HG02938 (cell line): ENCODE results near the gene TIMD4.
"Not testable (repeated sequence)": the region's sequence is repeated elsewhere in the genome, so short reads cannot be mapped to it uniquely, and the experiment has no call there.

ENCODE experiments used
- ATAC-seq: cut with Tn5 transposase; IDR thresholded peaks from one replicate; pipeline ENCODE4 v1.9.1; 2021; ENCODE audit warnings: mild to moderate bottlenecking, moderate library complexity; ENCODE audit not compliant: unreplicated experiment

TIMD4 gene

DNA sequence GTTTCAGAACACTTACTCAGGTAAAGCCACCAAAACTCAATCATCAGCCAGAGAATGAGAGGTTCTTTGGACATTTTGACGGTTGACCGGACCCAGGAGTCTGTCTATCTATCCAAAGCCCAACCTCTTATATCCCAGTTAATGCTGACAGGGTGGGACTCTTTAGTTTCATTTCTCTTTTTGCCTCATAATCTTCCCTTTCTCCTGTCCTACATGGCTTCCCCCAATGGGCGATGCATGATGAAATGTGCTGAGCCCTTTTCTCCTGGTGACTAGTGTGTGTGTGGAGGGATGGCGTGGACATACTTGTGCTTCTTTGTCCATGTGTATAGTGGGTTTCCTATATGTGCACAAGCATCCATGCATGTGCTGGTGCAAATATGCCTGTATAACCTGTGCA lies at the start of gene TIMD4:
TSS of gene TIMD4 (minus strand) at position 102 of the 400 bp plus-strand sequence. CDS start at position 74, 28 bp downstream.
- ATAC-seq: no peak

DNA sequence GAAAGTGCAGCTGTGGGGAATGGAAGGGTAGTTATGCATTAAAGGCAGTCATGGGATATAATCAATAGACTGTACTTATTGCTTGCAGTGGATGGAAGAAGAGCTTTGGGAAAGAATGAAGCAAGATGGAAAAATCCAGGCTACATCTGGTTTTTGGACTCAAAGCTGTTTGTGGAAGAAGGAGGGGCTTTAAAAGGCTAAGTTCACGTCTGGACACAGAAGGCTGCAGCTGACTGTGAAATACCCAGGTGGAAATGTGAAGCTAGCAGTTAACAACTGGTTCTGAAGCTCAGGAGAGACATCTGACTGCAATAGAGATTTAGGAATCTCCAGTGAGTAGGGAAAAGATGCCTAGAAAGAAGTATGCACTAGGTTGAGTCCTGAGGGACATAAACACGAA lies 43.2 kb upstream of the TIMD4 start:
- no peak for ATAC-seq

DNA sequence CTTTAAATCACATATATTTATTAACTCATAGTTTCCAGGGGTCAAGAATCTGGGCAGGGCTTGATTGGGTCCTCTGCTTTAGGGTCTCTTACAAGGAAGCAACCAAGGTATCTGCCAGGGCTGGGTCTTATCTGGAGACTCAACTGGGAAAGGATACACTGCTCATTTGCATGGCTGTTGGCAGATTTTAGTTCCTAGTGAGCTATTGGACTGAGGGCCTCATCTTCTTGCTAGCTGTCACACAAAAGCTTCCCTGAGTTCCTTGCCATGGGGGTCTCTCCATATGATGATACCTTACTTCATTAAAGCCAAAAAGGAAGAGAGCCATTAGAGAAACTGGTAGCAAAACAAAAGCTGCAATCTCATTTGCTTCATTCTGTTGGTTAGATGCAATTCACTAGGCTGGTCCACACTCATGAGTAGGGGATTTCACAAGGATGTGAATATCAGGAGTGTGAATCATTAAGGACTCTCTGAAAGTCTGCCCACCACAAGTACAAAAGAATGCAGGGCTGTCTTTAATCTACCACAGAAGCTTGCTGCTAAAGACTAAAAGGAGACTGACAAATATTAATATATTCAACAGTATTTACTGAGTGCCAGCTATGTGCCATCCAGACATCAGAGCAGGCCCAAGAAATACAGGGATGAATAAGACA lies 42.0 kb upstream of the TIMD4 start:
- ATAC-seq: peak; percentile 60

DNA sequence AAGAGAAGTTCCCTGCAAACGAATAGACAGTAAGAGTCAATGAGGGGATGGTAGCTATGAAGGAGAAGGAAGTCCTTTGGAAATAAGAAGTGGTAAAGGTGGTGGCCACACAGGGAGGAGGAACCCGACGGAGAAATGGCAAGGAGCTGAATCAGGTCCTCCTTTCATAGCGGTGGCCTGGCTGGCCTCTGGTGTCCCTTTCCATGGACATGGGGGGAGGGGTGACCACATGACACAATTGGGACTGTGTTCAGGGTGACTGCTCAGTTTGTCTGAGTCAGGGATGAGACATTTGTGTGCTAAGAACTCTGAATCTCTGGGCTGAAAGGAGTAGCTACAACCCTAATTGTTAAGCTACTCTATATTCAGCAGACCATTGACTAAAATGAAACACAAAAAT lies 28.7 kb upstream of the TIMD4 start:
- no peak for ATAC-seq

DNA sequence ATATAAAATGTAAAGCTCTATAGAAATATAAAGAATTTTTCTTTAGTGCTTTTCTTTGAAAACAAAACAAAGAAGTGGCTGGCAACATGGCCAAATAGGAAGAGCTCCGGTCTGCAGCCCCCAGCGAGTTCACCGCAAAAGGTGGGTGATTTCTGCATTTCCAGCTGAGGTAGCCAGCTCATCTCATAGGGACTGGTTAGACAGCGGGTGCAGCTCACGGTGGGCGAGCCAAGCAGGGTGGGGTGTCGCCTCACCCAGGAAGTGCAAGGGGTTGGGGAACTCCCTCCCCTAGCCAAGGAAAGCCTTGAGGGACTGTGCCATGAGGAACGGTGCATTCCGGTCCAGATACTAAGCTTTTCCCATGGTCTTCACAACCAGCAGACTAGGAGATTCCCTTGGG lies 21.0 kb upstream of the TIMD4 start:
- ATAC-seq: no peak

DNA sequence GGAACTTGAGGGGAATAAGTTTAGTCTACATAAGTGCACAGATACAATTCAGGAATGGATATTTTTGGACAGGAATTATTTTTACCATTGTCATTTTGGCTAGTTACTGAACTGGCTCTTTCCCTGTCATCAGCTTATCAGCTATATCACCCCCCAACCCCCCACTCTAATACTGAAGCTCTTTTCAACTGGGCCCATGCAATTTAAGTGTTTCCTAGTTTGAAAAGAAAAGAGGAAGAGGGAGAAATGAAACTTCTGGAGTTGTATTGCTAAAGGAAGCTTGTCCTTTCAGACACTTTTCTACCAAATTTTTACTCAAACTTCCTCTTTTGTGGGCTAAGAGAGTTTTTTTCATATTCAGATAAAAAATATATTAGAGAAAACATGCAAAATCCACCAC lies 18.5 kb upstream of the TIMD4 start:
- ATAC-seq: no peak

DNA sequence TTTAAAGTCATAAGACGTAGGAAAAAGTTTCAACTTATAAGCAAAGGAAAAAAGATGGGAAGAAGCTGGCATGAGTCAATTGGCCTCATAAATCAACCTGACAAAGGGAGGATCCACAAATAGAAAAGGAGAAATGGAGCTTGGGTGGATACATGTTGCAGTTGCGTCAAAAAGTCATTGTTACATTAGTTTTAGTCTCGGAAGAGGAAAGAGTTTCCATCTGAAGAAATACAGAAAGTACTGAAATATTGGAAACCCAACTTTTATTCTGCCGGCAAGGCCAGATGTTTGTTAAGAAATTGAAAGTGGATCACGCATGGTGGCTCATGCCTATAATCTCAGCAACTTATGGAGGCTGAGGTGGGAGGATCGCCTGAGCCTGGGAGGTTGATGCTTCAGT lies 11.3 kb upstream of the TIMD4 start:
- ATAC-seq: no peak

DNA sequence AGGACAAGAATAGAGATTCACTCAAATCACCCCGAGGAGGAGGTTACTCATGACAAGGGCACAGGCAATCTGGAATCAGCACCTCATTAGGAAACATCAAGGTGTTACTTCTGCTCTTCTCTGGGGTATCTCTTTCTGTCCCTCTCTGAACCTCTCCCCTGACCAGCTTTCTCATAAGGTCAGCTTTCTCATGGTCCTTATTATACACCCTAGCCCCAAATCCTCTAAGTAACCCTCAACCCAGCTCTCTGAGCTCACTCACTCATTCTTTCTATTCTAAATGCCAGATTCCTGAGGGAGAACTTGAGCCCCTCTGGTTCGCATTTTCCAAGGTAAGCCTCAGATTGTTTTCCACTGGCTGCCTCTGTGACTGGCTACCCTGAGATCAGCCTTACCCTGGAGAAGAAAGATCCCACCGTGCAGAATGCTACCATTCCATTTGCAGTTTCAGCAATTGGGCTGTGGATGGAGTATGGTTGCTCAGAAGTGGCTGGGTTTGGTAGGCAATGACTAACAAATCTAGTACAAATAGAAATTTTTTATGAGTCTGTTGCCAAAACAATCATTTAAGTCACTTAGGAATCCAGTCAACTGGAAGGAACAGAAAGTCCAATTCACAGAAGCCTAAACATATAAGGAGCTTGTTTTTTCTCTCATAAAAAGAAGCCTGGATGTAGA lies 9.0 kb upstream of the TIMD4 start:
- no peak for ATAC-seq

DNA sequence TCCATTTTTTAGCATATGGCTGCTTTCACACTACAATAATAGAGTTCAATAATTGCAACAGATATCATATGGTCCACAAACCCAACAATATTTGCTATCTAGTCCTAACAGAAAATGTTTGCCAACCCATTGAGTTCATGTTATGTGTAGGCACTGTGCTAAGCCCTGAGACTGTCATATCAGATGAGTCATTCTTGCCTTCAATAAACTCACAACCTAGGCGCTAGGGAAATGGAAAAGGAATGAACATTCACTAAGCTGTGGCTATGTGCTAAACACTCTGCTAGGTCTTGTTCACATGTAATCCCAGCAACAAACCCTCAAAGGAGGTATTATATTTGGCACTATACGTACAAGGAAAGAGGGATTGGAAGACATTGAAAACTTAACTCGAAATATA lies 8.4 kb upstream of the TIMD4 start:
- ATAC-seq: no peak

DNA sequence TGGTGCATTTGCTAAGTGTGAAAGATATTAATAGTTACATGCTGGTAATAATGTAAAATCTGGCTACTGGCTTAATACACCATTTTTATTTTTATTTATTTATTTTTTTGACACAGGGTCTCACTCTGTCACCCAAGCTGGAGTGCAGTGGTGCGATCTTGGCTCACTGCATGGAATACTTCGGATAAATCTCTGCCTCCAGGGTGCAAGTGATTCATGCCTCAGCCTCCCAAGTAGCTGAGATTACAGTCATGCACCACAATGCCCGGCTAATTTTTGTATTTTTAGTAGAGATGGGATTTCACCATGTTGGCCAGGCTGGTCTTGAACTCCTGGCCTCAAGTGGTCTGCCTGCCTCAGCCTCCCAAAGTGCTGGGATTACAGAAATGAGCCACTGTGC lies 4.4 kb upstream of the TIMD4 start:
- ATAC-seq: not testable (repeated sequence)

DNA sequence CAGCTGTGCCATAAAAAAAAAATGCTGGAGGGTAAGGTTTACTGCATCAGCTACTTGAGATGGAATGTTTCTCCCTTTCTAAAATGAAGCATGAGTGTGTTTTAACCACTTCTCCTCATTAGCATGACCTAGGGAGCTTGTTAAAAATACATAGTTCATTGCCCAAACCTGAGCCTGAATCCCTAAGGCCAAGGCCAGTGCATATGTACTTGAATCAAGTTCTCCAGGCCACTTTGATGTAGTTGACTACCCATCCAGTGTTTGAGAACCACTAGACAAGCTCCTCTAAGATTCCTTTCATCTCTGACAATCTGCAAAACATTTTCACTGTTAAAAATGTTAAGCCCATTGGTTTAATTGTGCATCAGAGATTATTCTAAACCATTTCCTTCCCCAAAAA lies 6.7 kb downstream of the TIMD4 start:
- ATAC-seq: no peak

DNA sequence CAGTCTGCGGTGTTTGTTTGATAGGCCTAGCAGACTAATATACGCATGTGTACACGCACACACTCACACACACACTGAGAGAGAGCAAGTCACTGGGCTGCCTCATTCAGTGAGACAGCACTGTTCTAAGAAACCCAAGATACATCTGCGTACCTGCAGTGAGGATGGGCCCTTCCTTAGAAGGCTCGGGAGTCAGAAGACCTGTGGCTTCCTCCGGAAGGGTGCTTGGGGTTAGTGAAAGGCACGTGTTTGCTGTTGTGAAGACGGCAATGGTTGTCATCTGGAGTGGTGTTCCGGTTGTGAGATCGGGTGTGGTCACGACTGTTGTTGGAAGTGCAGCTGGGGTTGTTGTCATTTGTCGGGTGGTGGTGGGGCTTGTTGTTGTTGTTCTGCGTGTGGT lies 11.7 kb downstream of the TIMD4 start:
- ATAC-seq: no peak

DNA sequence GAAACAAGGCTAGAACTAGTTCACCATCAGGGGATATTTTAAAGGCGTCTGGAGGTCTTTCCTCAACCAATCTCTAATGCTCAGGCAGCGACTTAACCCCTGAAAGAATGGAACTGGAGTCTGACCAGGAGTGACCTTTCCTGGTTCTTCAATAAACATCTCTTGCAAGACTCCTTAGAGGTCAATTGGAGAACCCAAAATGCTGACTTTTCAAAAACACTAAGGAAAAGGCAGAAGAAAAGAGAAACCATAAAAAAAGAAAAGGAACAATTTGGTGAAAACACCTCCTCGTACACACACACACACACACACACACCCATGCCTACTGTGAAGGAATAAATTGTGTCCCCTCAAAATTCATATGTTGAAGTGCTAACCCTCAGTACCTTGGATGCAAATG lies 12.3 kb downstream of the TIMD4 start:
- ATAC-seq: no peak

DNA sequence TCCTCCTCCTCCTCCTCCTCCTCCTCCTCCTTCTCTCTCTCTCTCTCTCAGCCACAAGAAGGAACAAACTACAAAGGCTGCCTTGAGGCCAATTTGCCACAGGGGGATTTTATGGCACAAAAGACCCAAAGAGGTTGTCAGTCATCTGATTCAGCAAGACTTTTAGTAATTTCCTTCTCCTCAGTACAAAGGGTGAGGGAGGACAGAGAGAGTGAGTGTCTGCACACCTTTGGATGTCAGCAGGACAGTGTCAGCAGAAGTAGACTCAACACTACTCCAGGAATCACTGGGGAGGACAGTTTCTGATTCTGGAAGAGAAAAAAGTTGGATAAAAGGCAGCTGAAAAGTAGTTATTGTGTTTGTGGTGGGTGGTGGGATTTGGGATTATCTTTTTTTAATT lies 13.6 kb downstream of the TIMD4 start:
- no peak for ATAC-seq

DNA sequence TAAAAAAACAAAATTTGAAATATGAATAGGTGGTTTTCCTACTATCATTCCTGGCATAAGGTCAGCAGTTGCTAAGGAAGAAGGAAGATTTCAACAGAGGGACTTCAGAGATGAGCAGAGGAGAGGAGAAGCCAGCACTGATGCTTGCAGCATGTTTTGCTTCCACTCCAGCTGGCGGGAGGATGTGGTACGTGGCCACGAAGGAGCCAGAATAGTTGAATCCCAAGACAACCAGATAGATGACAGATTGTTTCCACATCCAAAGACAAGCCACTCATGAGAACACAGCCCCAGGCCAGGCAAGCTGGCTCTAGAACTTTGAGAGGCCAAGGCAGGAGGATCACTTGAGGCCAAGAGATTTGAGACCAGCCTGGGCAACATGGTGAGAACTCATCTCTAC lies 15.1 kb downstream of the TIMD4 start:
- no peak for ATAC-seq

DNA sequence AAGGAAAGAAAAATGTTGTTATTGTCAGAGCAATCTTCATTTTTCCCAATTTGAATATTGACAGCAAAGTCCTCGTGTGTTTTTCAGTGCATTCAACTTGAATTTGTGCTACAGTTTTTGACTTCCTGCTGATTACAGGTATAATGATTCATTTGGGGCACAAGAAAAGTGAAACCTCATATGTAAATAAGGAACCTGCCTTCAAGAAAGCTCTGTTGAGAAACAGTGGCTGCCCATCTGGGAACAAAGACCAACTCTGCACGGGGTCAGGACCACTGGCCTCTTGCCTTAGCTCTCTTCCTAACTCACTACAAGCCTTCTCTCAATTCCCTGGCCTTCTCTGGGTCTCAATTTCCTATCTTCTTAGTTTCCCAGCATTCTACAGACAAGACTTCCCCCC lies 21.0 kb downstream of the TIMD4 start:
- peak; percentile 100 for ATAC-seq

DNA sequence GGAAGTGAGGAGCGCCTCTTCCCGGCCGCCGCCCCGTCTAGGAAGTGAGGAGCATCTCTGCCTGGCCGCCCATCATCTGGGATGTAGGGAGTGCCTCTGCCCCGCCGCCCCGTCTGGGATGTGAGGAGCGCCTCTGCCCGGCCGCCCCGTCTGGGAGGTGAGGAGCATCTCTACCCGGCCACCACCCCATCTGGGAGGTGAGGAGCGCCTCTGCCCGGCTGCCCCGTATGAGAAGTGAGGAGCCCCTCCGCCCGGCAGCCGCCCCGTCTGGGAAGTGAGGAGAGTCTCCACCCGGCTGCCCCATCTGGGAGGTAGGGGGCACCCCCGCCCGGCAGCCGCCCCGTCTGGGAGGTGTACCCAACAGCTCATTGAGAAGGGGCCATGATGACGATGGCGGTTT lies 22.6 kb downstream of the TIMD4 start:
- ATAC-seq: not testable (repeated sequence)

DNA sequence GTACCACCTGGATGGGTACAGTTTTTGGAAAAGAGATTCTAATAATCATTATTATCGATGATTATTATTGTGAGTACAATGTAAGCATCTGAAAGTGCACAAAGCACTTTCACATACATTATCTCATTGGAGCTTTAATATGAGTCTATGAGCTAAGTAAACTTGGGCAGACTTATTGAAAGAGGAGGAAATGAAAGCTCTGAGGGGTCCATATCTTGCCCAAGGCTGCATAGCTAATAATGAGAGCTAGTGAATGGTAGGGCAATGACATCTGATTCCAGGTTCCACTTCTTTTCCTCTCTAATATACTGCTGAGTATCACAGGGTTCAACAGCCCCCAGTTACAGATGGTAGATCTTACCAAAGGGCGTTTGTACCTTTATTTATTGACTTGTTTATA lies 26.1 kb downstream of the TIMD4 start:
- no peak for ATAC-seq

DNA sequence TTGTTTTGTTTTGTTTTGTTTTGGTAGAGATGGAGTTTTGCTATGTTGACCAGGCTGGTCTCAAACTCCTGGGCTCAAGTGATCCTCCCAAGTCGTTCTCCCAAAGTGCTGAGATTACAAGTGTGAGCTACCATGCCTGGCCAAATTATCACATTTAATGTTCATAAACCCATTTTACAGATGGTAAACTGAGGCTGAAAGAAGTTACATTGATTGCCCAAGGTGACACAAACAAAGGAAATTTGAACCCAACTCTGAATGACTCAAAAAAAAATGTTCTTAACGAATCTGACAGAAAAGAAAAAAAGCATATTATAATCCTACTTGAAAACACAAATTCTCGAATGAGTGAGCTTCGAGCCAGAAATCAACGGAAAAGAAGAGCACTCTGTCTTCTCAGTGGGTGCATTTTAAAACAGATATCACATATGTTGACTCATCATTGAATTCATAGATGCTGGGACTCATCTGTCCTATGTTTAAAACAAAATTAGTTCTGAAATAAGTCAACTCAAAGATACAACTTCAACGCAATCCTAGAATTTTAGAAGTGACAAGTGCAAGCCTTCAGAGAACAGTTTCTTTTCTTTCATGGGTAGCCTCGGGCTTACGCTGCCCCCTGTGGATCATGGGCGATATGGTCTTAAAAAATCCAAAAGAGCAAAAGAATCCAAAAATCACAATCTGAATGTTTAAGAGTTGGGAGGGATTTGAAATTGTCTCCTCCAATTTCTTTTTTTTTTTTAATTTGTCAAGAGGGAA lies 28.4 kb downstream of the TIMD4 start:
- peak; percentile 63 for ATAC-seq

DNA sequence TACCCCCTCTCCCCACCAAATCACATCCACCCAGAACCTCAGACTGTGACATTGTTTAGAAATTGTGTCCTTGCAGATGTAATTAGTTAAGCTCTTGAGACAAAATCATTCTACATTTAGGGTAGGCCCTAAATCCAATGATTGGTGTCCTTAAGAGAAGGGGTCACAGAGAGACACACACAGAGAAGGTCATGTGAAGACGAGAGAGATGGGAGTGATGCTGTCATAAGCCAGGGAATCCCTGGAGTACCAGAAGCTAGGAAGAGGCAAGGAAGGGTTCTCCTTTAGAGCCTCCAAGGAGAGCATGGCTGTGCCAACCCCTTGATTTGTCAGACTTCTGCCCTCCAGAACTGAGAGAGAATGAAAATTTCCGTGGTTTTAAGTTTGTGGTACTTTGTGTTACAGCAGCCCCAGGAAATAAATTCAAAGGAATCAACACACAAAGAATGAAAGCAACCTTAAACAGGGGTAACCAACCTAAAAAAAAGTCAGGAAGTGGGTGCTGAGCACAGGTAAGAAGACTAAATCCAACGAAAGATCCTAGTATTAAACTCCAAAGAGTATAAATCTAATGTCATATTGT lies 33.6 kb downstream of the TIMD4 start:
- no peak for ATAC-seq

DNA sequence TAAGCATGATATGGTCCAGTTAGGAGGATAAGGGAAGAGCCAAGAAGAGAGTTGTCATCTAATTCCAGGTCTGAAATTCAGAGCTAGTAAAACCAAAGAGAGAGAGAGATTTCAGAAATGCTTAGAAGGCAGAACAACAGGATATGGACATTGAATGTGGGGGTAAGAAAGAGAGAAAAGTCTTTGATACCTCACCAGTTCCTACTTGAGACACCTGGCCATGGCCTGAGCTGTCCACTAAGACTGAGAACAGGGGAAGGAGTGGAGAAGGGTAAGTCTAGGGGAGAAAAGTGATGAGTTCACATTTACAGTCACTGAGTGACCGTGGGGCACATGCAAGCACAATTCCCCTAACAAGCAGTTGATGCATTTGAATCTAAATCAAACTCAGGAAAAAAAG lies 35.5 kb downstream of the TIMD4 start:
- ATAC-seq: no peak

DNA sequence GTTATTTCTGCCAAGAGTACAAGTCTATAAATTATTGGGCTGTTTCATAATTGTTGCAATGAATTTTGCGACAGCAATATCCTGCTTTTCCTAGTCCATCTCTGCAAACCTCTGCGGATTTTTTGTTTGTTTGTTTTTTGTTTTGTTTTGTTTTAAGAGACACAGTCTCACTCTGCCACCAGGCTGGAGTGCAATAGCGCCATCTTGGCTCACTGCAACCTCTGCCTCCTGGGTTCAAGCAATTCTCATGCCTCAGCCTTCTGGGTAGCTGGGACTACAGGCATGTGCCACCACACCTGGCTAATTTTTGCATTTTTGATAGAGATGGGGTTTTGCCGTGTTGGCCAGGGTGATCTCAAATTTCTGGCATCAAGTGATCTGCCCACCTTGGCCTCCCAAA lies 37.3 kb downstream of the TIMD4 start:
- not testable (repeated sequence) for ATAC-seq
